B cell (primary cell): Measurements from ENCODE around the gene ZFAND2A. TPM values are rescaled to one million over a fixed set of nuclear protein-coding genes. Genes with fewer than 3 reads are reported as not detected.

Experiments
- ATAC-seq: fragments of 200-7000 bp; cut with Tn5 transposase; one replicate; pipeline ENCODE4 v1.10.0; 2021; ENCODE audit warnings: low read depth, mild to moderate bottlenecking, moderate number of reproducible peaks, moderate library complexity
- CTCF ChIA-PET: fragments of 350-600 bp; sonication (Branson Sonifier 250); formaldehyde crosslinking; loops from one replicate; lab custom pipeline; 2021; ENCODE audit warnings: antibody characterized with exemption, inconsistent platforms; lab: Charles Lee
- POLR2A ChIA-PET: fragments of 350-600 bp; sonication (Branson Sonifier 250); formaldehyde crosslinking; loops from one replicate; lab custom pipeline; 2021; ENCODE audit warnings: antibody characterized with exemption; lab: Charles Lee
- DNase-seq: peaks from one replicate; pipeline ENCODE4 v3.0.0; 2013
- H2AFZ ChIP-seq: 2 replicates; pipeline ENCODE4 v1.6.1; 2012; ENCODE audit warnings: mild to moderate bottlenecking, low read depth, low read length; ENCODE audit not compliant: insufficient read depth, poor library complexity, severe bottlenecking
- H3K27ac ChIP-seq, 2 donors: 1 replicate in 1 of 2; 2 replicates in 1 of 2; pipeline ENCODE4 v1.5.1; 2012 to 2013; ENCODE audit warnings: low read length in 2 of 2, mild to moderate bottlenecking in 2 of 2, moderate library complexity in 1 of 2
- H3K27me3 ChIP-seq, 4 experiments: fragments of 200-600 bp in 1 of 4; sonication (generic) in 1 of 4; replicated peaks in 1 of 4; 1 replicate in 2 of 4; 2 replicates in 2 of 4; pipeline versions ENCODE4 v1.6.1 to v1.7.0; 2013 to 2016; ENCODE audit warnings: low read length in 3 of 4, mild to moderate bottlenecking in 2 of 4, mixed read lengths in 1 of 4, moderate library complexity in 1 of 4; ENCODE audit not compliant: insufficient read depth in 4 of 4, control insufficient read depth in 3 of 4; ENCODE audit errors: control extremely low read depth in 1 of 4
- H3K36me3 ChIP-seq, 2 experiments: replicated peaks in 1 of 2; 1 replicate in 1 of 2; 2 replicates in 1 of 2; pipeline versions ENCODE4 v1.6.1 to v1.7.1; 2013; ENCODE audit warnings: low read length in 1 of 2; ENCODE audit not compliant: insufficient read depth in 2 of 2, control insufficient read depth in 1 of 2; ENCODE audit errors: control extremely low read depth in 1 of 2, extremely low read depth in 1 of 2
- H3K4me1 ChIP-seq, 2 donors: fragments of 200-600 bp in 1 of 2; sonication (generic) in 1 of 2; 1 replicate in 1 of 2; 2 replicates in 1 of 2; pipeline versions ENCODE4 v1.5.1 to v1.6.1; 2013 to 2017; ENCODE audit warnings: low read length in 2 of 2; ENCODE audit not compliant: control insufficient read depth in 2 of 2, insufficient read depth in 2 of 2
- H3K4me2 ChIP-seq: replicated peaks from 2 replicates; pipeline ENCODE3; 2012; ENCODE audit warnings: mild to moderate bottlenecking, low read depth, low read length; ENCODE audit not compliant: poor library complexity, severe bottlenecking
- H3K4me3 ChIP-seq, 5 experiments: fragments of 200-600 bp in 1 of 5; sonication (generic) in 1 of 5; 1 replicate in 3 of 5; 2 replicates in 2 of 5; pipeline versions ENCODE4 v1.5.1 to v1.7.0; 2011 to 2016; ENCODE audit warnings: low read length in 4 of 5, mild to moderate bottlenecking in 4 of 5, low read depth in 2 of 5, control low read depth in 1 of 5, moderate library complexity in 1 of 5; ENCODE audit not compliant: insufficient read depth in 1 of 5; ENCODE audit errors: control extremely low read depth in 1 of 5, extremely low read depth in 1 of 5
- H3K79me2 ChIP-seq: fragments of 200-600 bp; sonication (generic); one replicate; pipeline ENCODE4 v1.6.0; 2016; ENCODE audit warnings: low read length; ENCODE audit not compliant: control insufficient read depth, insufficient read depth
- H3K9ac ChIP-seq: fragments of 200-600 bp; sonication (generic); 2 replicates; pipeline ENCODE4 v1.6.1; 2017; ENCODE audit warnings: mild to moderate bottlenecking, low read length, moderate library complexity
- H3K9me3 ChIP-seq, 3 donors: one replicate each; pipeline versions ENCODE4 v1.6.1 to v1.7.1; 2013; ENCODE audit warnings: low read length in 2 of 3; ENCODE audit not compliant: control insufficient read depth in 2 of 3, insufficient read depth in 1 of 3; ENCODE audit errors: control extremely low read depth in 1 of 3
- H4K20me1 ChIP-seq: 2 replicates; pipeline ENCODE4 v1.6.0; 2012; ENCODE audit warnings: mild to moderate bottlenecking, low read length; ENCODE audit not compliant: insufficient read depth, control insufficient read depth, poor library complexity, severe bottlenecking
- H3K27ac Mint-ChIP-seq: one replicate; pipeline ENCODE4 v1.8.0; 2021; ENCODE audit warnings: mixed read lengths
- H3K27me3 Mint-ChIP-seq: one replicate; pipeline ENCODE4 v1.8.0; 2021; ENCODE audit warnings: mixed read lengths
- H3K4me1 Mint-ChIP-seq: one replicate; pipeline ENCODE4 v1.8.0; 2021; ENCODE audit warnings: mixed read lengths
- H3K4me3 Mint-ChIP-seq: one replicate; pipeline ENCODE4 v1.8.0; 2021; ENCODE audit warnings: mixed read lengths
- H3K9me3 Mint-ChIP-seq: one replicate; pipeline ENCODE4 v1.8.0; 2022; ENCODE audit warnings: mixed read lengths; ENCODE audit not compliant: insufficient read depth
- EZH2 ChIP-seq: IDR thresholded peaks from 2 replicates; pipeline ENCODE4 v1.6.1; 2012; ENCODE audit warnings: borderline replicate concordance, low read depth, mild to moderate bottlenecking, moderate library complexity, low read length; ENCODE audit not compliant: insufficient read depth, poor library complexity, severe bottlenecking
- WGBS: methylation state at CpG from one replicate; pipeline ENCODE4 v1.1.5; 2013; ENCODE audit warnings: missing lambda C conversion rate; ENCODE audit not compliant: insufficient coverage; 5-methylcytosine and 5-hydroxymethylcytosine counted together
- intact Hi-C: fragments of 100-400 bp; cut with micrococcal nuclease; formaldehyde crosslinking; loops from one replicate; pipeline ENCODE4 v1.10.0; 2022
- polyA plus RNA-seq: library from polyadenylated mRNA; depleted of rRNA; stranded (reverse); fragments of >200 nt; gene quantifications from 2 replicates; pipeline ENCODE4 v1.2.3, GENCODE V29; 2012
- total RNA-seq, 2 donors: library from RNA; stranded (reverse); fragments of 120-200 nt in 1 of 2; gene quantifications; 1 replicate in 1 of 2; 2 replicates in 1 of 2; pipeline versions ENCODE4 v1.2.3 to v1.2.4, GENCODE V29; 2013 to 2022
- TF ChIP-seq, protein P1 (sequence below): fragments of 200-600 bp; IDR thresholded peaks from one replicate; pipeline ENCODE4 v1.8.0; 2022; ENCODE audit warnings: antibody characterized with exemption, mild to moderate bottlenecking

ZFAND2A gene
- total and polyA plus RNA-seq, 2 donors (not counting 1 experiment from before 2014, with no cell fraction given): 26.7 to 113 TPM

DNA sequence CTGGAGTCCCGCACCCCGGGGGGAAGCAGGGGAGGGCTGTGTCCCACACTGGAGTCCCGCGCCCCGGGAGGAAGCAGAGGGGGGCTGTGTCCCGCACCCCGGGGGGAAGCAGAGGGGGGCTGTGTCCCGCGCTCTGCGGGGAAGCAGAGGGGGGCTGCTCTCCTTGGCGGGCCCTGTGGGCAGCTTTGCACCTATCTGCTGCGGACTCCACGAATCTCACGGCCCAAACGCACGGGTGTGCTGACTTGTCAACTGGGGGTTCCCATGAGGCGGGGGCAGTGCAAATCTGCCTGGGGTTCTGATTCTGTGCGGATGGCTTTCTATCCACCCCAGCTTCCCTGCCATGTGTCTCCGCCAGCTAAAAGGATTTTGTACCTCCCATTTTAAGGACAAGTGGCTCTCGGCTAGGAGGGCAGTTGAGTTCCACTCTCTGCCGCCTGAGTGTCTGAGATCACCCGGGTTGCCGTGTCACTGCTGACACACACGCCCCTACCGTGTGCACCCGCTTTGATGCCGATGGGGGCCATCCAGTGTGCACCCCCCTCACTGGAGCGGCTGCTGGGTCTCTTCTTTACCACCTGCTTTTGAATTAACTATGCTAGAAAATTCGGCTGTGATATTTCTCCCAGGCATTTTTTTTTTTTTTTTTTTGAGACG is 51.6 kb downstream of the ZFAND2A start:
- ChIA-PET POLR2A (no interaction called here), CTCF (no interaction called here)
- no peak overlapping the region for H3K4me2 ChIP-seq
- no peaks in the 10 kb centered on the region for H3K36me3 ChIP-seq
- TF ChIP-seq EZH2: no peak
- TF ChIP-seq, protein P1, sequence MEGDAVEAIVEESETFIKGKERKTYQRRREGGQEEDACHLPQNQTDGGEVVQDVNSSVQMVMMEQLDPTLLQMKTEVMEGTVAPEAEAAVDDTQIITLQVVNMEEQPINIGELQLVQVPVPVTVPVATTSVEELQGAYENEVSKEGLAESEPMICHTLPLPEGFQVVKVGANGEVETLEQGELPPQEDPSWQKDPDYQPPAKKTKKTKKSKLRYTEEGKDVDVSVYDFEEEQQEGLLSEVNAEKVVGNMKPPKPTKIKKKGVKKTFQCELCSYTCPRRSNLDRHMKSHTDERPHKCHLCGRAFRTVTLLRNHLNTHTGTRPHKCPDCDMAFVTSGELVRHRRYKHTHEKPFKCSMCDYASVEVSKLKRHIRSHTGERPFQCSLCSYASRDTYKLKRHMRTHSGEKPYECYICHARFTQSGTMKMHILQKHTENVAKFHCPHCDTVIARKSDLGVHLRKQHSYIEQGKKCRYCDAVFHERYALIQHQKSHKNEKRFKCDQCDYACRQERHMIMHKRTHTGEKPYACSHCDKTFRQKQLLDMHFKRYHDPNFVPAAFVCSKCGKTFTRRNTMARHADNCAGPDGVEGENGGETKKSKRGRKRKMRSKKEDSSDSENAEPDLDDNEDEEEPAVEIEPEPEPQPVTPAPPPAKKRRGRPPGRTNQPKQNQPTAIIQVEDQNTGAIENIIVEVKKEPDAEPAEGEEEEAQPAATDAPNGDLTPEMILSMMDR: no peak
- intact Hi-C loops: no loop called here
- Mint-ChIP-seq H3K4me1 (peaks cover 22% of the 10 kb centered on the region), H3K9me3 (no peaks in the 10 kb centered on the region), H3K4me3 (no peak overlapping the region), H3K27ac (no peak overlapping the region), H3K27me3 (peaks cover 7% of the 10 kb centered on the region)
- WGBS: 79% methylated on average over 28 of the region's 30 CpGs
- peaks cover 0 to 6% (median 3%) of the 10 kb centered on the region in 4 experiments for H3K27me3 ChIP-seq
- no peak overlapping the region for H3K27ac ChIP-seq
- H4K20me1 ChIP-seq: no peaks in the 10 kb centered on the region
- no peak overlapping the region for H3K4me3 ChIP-seq
- H3K79me2 ChIP-seq: peaks cover 20% of the 10 kb centered on the region
- DNase-seq (no peak), ATAC-seq (no peak)
- no peak overlapping the region for H2AFZ ChIP-seq
- peaks cover 7 to 24% of the 10 kb centered on the region in 2 donors for H3K4me1 ChIP-seq
- H3K9ac ChIP-seq: no peak overlapping the region
- H3K9me3 ChIP-seq: peaks cover 0 to 7% (median 0%) of the 10 kb centered on the region in 3 donors

DNA sequence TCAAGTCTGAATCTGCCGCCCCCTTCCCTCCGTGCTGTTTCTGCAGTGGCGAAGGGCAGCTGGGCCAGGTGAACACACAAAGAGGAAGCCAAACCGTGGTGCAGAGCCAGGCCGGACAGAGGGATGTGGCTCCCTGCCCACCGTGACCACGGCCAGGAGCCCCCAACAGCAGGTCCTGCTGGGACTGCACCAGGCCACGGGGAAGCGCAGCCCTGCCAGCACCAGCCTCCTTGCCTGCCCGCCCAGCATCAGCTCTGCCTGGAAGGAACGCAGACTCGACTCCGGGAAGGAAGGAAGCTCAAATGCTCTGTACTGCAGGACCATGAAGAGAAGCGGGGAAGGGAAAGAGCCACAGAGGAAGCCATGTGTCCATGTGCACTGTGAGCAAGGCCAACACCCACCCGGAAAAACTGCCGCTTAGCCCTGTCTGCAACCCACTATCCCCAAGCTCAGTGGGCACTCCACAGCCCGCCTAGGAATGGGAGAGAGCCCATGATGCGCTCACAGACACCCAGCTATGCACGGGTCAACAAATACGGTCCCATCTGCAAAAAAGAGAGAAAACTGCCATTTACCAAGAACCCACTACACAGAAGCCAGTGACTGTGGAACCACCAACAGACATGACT is 53.1 kb downstream of the ZFAND2A start:
- Mint-ChIP-seq H3K9me3 (no peaks in the 10 kb centered on the region), H3K27me3 (peaks cover 7% of the 10 kb centered on the region), H3K4me1 (peaks cover 31% of the 10 kb centered on the region), H3K4me3 (peak overlapping the region; percentile 13), H3K27ac (no peak overlapping the region)
- intact Hi-C loops: no loop called here
- no peak overlapping the region for H3K27ac ChIP-seq
- H3K4me2 ChIP-seq: no peak overlapping the region
- H3K79me2 ChIP-seq: peaks cover 20% of the 10 kb centered on the region
- TF ChIP-seq EZH2: no peak
- TF ChIP-seq, protein P1: no peak
- H3K9me3 ChIP-seq: peaks cover 0 to 7% (median 0%) of the 10 kb centered on the region in 3 donors
- H2AFZ ChIP-seq: no peak overlapping the region
- H3K9ac ChIP-seq: no peak overlapping the region
- DNase-seq (no peak), ATAC-seq (no peak)
- peaks cover 7 to 31% of the 10 kb centered on the region in 2 donors for H3K4me1 ChIP-seq
- ChIA-PET CTCF (interaction anchor here (0.9 to 1.7 kb wide), 4 partner anchors 18 to 114 kb away, joined by 3 to 6 read pairs (median 4); no protein-coding TSS in a partner anchor), POLR2A (no interaction called here)
- 81% methylated on average over 20 of the region's 20 CpGs for WGBS
- H4K20me1 ChIP-seq: no peaks in the 10 kb centered on the region
- H3K36me3 ChIP-seq: no peaks in the 10 kb centered on the region
- peaks cover 0 to 6% (median 3%) of the 10 kb centered on the region in 4 experiments for H3K27me3 ChIP-seq
- no peak overlapping the region for H3K4me3 ChIP-seq
